ENCODE results near the gene GSTM5. TPM values are rescaled to one million over a fixed set of nuclear protein-coding genes. Genes with fewer than 3 reads are reported as not detected.

GSTM5 gene
- total and polyA plus RNA-seq, 2 donors (not counting 3 experiments of a cell fraction or from before 2014, with no cell fraction given), result 0.25 to 1.6 TPM

DNA sequence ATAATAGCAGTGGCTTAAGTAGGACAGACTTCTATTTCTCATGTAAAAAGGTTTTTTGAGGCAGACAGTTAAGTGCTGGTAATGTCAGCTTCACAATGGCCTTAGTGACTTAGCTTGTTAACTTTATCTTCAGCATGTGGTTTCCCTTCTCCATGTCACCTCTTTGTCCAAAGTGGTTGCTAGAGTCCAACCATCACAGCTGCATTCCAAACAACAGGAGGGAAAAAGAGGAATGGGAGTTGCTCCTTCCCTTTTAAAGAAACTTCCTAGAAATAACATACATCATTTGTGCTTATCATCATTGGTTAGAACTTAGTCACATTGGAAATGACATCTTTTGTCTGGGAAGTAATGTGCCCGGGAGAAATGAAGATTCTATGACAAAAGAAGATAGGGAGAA, 9.9 kb downstream of the GSTM5 start:
- ChIA-PET POLR2A (no interaction called here), CTCF (interaction anchor here (1.8 kb wide), 1 partner anchor 52 kb away, joined by 5 read pairs; no protein-coding TSS in a partner anchor)
- BruUV-seq (replicated peaks), result no TSS peak
- no peak for DNase-seq (ENCODE audit: low read depth, low spot score)
- Histone ChIP-seq H3K27me3 (ENCODE audit: control insufficient read depth in 2 of 2, insufficient read depth in 2 of 2, low read length in 2 of 2) (peaks cover 5% of the 10 kb centered on the region in 2 experiments), H3K36me3 (ENCODE audit: control insufficient read depth in 2 of 2, extremely low read depth in 1 of 2, insufficient read depth in 2 of 2, low read length in 2 of 2) (no peaks in the 10 kb centered on the region), H3K79me2 (ENCODE audit: control insufficient read depth, insufficient read depth, low read length) (no peaks in the 10 kb centered on the region), H3K4me3 (replicated peaks in 1 of 3; ENCODE audit: insufficient read depth in 1 of 3, low read depth in 1 of 3, low read length in 3 of 3) (no peak overlapping the region), H2AFZ (ENCODE audit: low read depth, low read length) (no peak overlapping the region), H3K9me1 (replicated peaks; ENCODE audit: control insufficient read depth, extremely low read depth, insufficient read depth, low read length) (no peaks in the 10 kb centered on the region), H4K20me1 (replicated peaks; ENCODE audit: control insufficient read depth, extremely low read depth, insufficient read depth, low read length) (no peaks in the 10 kb centered on the region), H3K9me3 (replicated peaks; ENCODE audit: control insufficient read depth, insufficient read depth, low read length) (no peaks in the 10 kb centered on the region), H3K4me1 (ENCODE audit: control insufficient read depth, extremely low read depth, insufficient read depth, low read length) (peaks cover 8% of the 10 kb centered on the region), H3K9ac (replicated peaks; ENCODE audit: extremely low read depth, insufficient read depth, low read length) (no peak overlapping the region), H3K27ac (ENCODE audit: insufficient read depth, low read depth, low read length) (no peak overlapping the region), H3K4me2 (ENCODE audit: insufficient read depth, low read length) (no peak overlapping the region)
- FAIRE-seq, result no peak
- TF ChIP-seq FOS (IDR thresholded peaks at IDR 0.05; ENCODE audit: borderline replicate concordance, insufficient read depth, low read length), result no peak
- TF ChIP-seq, protein P1, sequence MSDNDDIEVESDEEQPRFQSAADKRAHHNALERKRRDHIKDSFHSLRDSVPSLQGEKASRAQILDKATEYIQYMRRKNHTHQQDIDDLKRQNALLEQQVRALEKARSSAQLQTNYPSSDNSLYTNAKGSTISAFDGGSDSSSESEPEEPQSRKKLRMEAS (IDR thresholded peaks at IDR 0.05; ENCODE audit: insufficient read depth, insufficient read length), result no peak
- TF ChIP-seq EZH2 (IDR thresholded peaks at IDR 0.05; ENCODE audit: borderline replicate concordance, low read depth, low read length, severe bottlenecking), result no peak
- TF ChIP-seq, protein P2, sequence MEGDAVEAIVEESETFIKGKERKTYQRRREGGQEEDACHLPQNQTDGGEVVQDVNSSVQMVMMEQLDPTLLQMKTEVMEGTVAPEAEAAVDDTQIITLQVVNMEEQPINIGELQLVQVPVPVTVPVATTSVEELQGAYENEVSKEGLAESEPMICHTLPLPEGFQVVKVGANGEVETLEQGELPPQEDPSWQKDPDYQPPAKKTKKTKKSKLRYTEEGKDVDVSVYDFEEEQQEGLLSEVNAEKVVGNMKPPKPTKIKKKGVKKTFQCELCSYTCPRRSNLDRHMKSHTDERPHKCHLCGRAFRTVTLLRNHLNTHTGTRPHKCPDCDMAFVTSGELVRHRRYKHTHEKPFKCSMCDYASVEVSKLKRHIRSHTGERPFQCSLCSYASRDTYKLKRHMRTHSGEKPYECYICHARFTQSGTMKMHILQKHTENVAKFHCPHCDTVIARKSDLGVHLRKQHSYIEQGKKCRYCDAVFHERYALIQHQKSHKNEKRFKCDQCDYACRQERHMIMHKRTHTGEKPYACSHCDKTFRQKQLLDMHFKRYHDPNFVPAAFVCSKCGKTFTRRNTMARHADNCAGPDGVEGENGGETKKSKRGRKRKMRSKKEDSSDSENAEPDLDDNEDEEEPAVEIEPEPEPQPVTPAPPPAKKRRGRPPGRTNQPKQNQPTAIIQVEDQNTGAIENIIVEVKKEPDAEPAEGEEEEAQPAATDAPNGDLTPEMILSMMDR (IDR thresholded peaks at IDR 0.05; ENCODE audit: extremely low read depth in 1 of 2, insufficient read depth in 1 of 2, low read depth in 1 of 2, low read length in 2 of 2), result no peak
- TF ChIP-seq GATA2 (IDR thresholded peaks at IDR 0.05; ENCODE audit: insufficient read depth, insufficient read length, low read depth, low read length), result no peak
- no peak for TF ChIP-seq POLR2AphosphoS5 (IDR thresholded peaks at IDR 0.05; ENCODE audit: insufficient read depth, low read depth, low read length)
- no peak for TF ChIP-seq POLR2A (IDR thresholded peaks at IDR 0.05; ENCODE audit: low read depth, low read length)
- no peak for TF ChIP-seq MYC (IDR thresholded peaks at IDR 0.05; ENCODE audit: low read depth, low read length)
- TF ChIP-seq JUN (IDR thresholded peaks at IDR 0.05; ENCODE audit: borderline replicate concordance, insufficient read depth, insufficient read length, low read depth), result no peak
- dilution Hi-C loops (cut with MboI; ENCODE audit: extremely low pct_ligation_motif_present, low sequenced_read_pairs), result no loop called here
- intact Hi-C loops (cut with micrococcal nuclease), result no loop called here
